ENCODE results near the gene CDH6. TPM values are rescaled to one million over a fixed set of nuclear protein-coding genes. Genes with fewer than 3 reads are reported as not detected.

The CDH6 gene
- total RNA-seq, 1 experiment from 2014 or later, result 0.12 TPM

GRCh38 chr5:31214229-31214628, 20.7 kb downstream of the CDH6 start:
- no peaks in the 10 kb centered on the region for H3K79me2 ChIP-seq (ENCODE audit: insufficient read depth, low read length)
- no peaks in the 10 kb centered on the region for H3K9me3 ChIP-seq (ENCODE audit: control insufficient read depth in 1 of 2, insufficient read depth in 1 of 2, low read depth in 1 of 2, low read length in 2 of 2)
- H3K4me3 ChIP-seq (replicated peaks in 1 of 2; ENCODE audit: low read depth in 1 of 2, low read length in 2 of 2), result no peak overlapping the region
- no peak overlapping the region for H3K27ac ChIP-seq (ENCODE audit: low read depth, low read length)
- TF ChIP-seq REST (IDR thresholded peaks at IDR 0.05; ENCODE audit: low read depth) (no peak), CTCF (IDR thresholded peaks at IDR 0.05 in 2 of 3, conservative IDR thresholded peaks at IDR 0.05 in 1 of 3; ENCODE audit: borderline replicate concordance in 1 of 3, insufficient read depth in 1 of 3, low read depth in 2 of 3, low read length in 2 of 3) (no peak), EZH2 (IDR thresholded peaks at IDR 0.05) (no peak), ZFX (IDR thresholded peaks at IDR 0.05) (no peak), POLR2AphosphoS5 (IDR thresholded peaks at IDR 0.05; ENCODE audit: low read depth, low read length) (no peak), YY1 (IDR thresholded peaks at IDR 0.05; ENCODE audit: extremely low read depth, insufficient replicate concordance, low read depth, low read length) (no peak), EZH2phosphoT487 (IDR thresholded peaks at IDR 0.05; ENCODE audit: borderline replicate concordance) (no peak), FOSL1 (IDR thresholded peaks at IDR 0.05; ENCODE audit: low read depth) (no peak), MAX (IDR thresholded peaks at IDR 0.05) (no peak), ZBTB33 (IDR thresholded peaks at IDR 0.05; ENCODE audit: extremely low read depth, insufficient replicate concordance, low read length) (no peak), JUND (IDR thresholded peaks at IDR 0.05) (no peak)
- POLR2A ChIA-PET, result no interaction called here
- ATAC-seq (no peak), DNase-seq (ENCODE audit: low read depth, low spot score) (no peak)
- no peak overlapping the region for H3K9ac ChIP-seq (ENCODE audit: low read length)
- intact Hi-C loops (cut with micrococcal nuclease), result no loop called here
- CTCF ChIA-PET, result no interaction called here
- H3K36me3 ChIP-seq (ENCODE audit: control insufficient read depth in 1 of 2, insufficient read depth in 2 of 2, low read length in 2 of 2), result no peaks in the 10 kb centered on the region
- no peaks in the 10 kb centered on the region for H3K4me1 ChIP-seq (ENCODE audit: control insufficient read depth in 1 of 2, insufficient read depth in 2 of 2, low read length in 2 of 2)
- no peaks in the 10 kb centered on the region for H3K9me2 ChIP-seq (ENCODE audit: insufficient read depth)
- H2AFZ ChIP-seq (ENCODE audit: low read depth, low read length, poor library complexity, severe bottlenecking), result no peak overlapping the region
- no peaks in the 10 kb centered on the region for H3K27me3 ChIP-seq (ENCODE audit: insufficient read depth, low read length)
- RAD21 ChIA-PET (ENCODE audit: low non-redundant PET in 1 of 2, low total read pairs in 2 of 2, uncharacterized antibody in 2 of 2, unreplicated experiment in 2 of 2), result no interaction called here
- BruUV-seq (replicated peaks), result no TSS peak
- no peaks in the 10 kb centered on the region for H4K20me1 ChIP-seq (ENCODE audit: insufficient read depth)
- no peak overlapping the region for H3K4me2 ChIP-seq (ENCODE audit: low read length)
